ENCODE measurements around the gene SLC8A1.

GRCh38 chr2:40230186-40230585 lies 221.7 kb downstream of the SLC8A1 start:
- TF ChIP-seq, protein P1, sequence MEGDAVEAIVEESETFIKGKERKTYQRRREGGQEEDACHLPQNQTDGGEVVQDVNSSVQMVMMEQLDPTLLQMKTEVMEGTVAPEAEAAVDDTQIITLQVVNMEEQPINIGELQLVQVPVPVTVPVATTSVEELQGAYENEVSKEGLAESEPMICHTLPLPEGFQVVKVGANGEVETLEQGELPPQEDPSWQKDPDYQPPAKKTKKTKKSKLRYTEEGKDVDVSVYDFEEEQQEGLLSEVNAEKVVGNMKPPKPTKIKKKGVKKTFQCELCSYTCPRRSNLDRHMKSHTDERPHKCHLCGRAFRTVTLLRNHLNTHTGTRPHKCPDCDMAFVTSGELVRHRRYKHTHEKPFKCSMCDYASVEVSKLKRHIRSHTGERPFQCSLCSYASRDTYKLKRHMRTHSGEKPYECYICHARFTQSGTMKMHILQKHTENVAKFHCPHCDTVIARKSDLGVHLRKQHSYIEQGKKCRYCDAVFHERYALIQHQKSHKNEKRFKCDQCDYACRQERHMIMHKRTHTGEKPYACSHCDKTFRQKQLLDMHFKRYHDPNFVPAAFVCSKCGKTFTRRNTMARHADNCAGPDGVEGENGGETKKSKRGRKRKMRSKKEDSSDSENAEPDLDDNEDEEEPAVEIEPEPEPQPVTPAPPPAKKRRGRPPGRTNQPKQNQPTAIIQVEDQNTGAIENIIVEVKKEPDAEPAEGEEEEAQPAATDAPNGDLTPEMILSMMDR (conservative IDR thresholded peaks at IDR 0.05 in 1 of 2, IDR thresholded peaks at IDR 0.05 in 1 of 2; ENCODE audit: low read depth in 1 of 2, low read length in 2 of 2): no peak
- no peak for TF ChIP-seq EZH2 (IDR thresholded peaks at IDR 0.05; ENCODE audit: low read length, missing control alignments)
